ENCODE measurements around the gene LST1. TPM values are rescaled to one million over a fixed set of nuclear protein-coding genes. Genes with fewer than 3 reads are reported as not detected.

Gene LST1
- total RNA-seq, 1 experiment from 2014 or later = not detected

DNA sequence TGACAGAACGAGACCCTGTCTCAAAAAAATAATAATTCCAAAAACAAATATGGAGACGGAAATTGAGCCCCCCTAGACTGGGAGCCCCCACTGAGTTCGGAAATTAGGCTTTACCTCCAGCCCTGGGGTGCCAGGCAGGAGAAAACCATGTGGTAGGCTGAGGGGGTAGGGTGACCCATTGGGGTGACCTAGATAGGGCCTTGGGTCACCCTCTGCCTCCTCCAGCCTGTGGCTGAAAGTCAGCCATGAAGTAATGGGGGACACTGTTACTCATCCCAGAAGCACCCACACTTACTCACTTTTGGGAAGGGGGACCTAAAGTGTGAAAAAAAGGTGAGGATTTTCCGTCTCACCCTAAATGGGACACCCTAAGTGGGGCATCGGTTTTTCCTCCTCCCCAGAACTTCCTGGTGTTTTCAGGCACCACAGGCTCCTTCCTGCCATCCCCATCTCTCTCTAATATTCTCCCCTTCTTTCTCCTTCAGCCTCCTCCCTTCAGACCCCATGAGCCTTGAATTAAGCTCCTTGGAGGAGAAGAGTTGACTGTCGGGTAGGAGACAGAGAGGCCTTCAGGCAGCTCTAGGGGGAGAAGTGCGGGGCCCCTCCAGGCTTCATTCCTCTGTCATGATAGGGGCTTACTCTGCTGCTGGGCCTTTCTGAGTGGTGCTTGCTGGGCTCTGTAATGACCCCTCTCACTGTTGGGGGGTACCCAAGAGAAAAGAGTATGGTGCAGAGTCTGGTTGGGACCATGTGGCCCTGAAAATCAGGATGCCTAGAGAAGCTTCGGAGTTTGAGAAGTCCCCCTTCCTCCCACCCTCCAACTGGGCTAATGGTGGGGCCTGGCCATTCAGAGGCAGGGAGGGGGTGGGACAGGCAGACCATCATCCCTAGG, 6.3 kb upstream of the LST1 start:
- Mint-ChIP-seq H3K4me1 (ENCODE audit: insufficient read depth, unreplicated experiment) (peaks cover 10% of the 10 kb centered on the region), H3K9me3 (ENCODE audit: unreplicated experiment) (no peaks in the 10 kb centered on the region), H3K36me3 (ENCODE audit: insufficient read depth, unreplicated experiment) (peaks cover 7% of the 10 kb centered on the region), H3K27me3 (ENCODE audit: insufficient read depth, unreplicated experiment) (peaks cover under 1% of the 10 kb centered on the region), H3K27ac (ENCODE audit: low read depth, unreplicated experiment) (no peak overlapping the region), H3K4me3 (ENCODE audit: unreplicated experiment) (no peak overlapping the region)
- ChIA-PET CTCF (interaction anchor here (0.6 to 18.9 kb wide), 8 partner anchors 9 to 552 kb away, joined by 3 to 215 read pairs (median 4); partner anchors contain the start of genes NCR3 and NFKBIL1), POLR2A (interaction anchor here (0.6 to 1.7 kb wide), 3 partner anchors 30 to 599 kb away, joined by 4 to 10 read pairs (median 4); partner anchors contain the start of gene DDX39B)
- intact Hi-C loops (cut with micrococcal nuclease) = loop anchor here (5.0 kb wide), 1 partner anchor 32 kb away; the partner anchor contains the start of genes ATP6V1G2 and NFKBIL1
- TF ChIP-seq, protein P1, sequence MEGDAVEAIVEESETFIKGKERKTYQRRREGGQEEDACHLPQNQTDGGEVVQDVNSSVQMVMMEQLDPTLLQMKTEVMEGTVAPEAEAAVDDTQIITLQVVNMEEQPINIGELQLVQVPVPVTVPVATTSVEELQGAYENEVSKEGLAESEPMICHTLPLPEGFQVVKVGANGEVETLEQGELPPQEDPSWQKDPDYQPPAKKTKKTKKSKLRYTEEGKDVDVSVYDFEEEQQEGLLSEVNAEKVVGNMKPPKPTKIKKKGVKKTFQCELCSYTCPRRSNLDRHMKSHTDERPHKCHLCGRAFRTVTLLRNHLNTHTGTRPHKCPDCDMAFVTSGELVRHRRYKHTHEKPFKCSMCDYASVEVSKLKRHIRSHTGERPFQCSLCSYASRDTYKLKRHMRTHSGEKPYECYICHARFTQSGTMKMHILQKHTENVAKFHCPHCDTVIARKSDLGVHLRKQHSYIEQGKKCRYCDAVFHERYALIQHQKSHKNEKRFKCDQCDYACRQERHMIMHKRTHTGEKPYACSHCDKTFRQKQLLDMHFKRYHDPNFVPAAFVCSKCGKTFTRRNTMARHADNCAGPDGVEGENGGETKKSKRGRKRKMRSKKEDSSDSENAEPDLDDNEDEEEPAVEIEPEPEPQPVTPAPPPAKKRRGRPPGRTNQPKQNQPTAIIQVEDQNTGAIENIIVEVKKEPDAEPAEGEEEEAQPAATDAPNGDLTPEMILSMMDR (IDR thresholded peaks at IDR 0.05; ENCODE audit: unreplicated experiment) = no peak
- no peak for DNase-seq (ENCODE audit: unreplicated experiment)
- BruUV-seq (replicated peaks) = no TSS peak

DNA sequence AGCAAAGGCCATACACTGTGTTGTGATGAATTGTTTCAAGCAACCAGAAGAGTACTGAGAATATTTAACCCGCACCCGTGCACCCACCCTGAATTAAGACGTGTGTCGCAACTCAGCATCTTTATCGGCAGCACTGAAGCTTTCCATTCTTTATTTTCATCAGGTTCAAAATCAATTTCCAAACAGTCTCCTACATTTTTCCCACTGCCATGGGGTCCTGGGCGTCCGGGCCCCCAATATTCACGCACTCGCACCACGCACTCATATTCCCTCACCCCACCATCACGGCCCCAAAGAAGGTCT, 5.7 kb upstream of the LST1 start:
- Mint-ChIP-seq H3K27ac (ENCODE audit: low read depth, unreplicated experiment) (no peak overlapping the region), H3K4me1 (ENCODE audit: insufficient read depth, unreplicated experiment) (peaks cover 10% of the 10 kb centered on the region), H3K27me3 (ENCODE audit: insufficient read depth, unreplicated experiment) (no peaks in the 10 kb centered on the region), H3K9me3 (ENCODE audit: unreplicated experiment) (no peaks in the 10 kb centered on the region), H3K4me3 (ENCODE audit: unreplicated experiment) (no peak overlapping the region), H3K36me3 (ENCODE audit: insufficient read depth, unreplicated experiment) (peaks cover 7% of the 10 kb centered on the region)
- intact Hi-C loops (cut with micrococcal nuclease) = loop anchor here (5.0 kb wide), 1 partner anchor 33 kb away; the partner anchor contains the start of genes ATP6V1G2 and NFKBIL1
- ChIA-PET POLR2A (interaction anchor here (0.7 to 1.1 kb wide), 2 partner anchors 17 to 122 kb away, joined by 4 read pairs; no protein-coding TSS in a partner anchor), CTCF (interaction anchor here (0.6 to 18.9 kb wide), 8 partner anchors 10 to 551 kb away, joined by 3 to 215 read pairs (median 4); partner anchors contain the start of genes NCR3 and NFKBIL1)
- no TSS peak for BruUV-seq (replicated peaks)
- no peak for DNase-seq (ENCODE audit: unreplicated experiment)
- TF ChIP-seq, protein P1 (IDR thresholded peaks at IDR 0.05; ENCODE audit: unreplicated experiment) = no peak

GRCh38 chr6:31580807-31581433, 5.2 kb upstream of the LST1 start:
- peaks cover 10% of the 10 kb centered on the region for H3K4me1 Mint-ChIP-seq (ENCODE audit: insufficient read depth, unreplicated experiment)
- CTCF ChIA-PET = interaction anchor here (0.6 to 18.9 kb wide), 8 partner anchors 9 to 1016 kb away, joined by 3 to 215 read pairs (median 4); partner anchors contain the start of genes NCR3 and NFKBIL1
- intact Hi-C loops (cut with micrococcal nuclease) = loop anchor here (1.0 to 5.0 kb wide), 2 partner anchors 17 to 34 kb away; partner anchors contain the start of genes ATP6V1G2 and NFKBIL1

More at GRCh38 chr6:31580807-31581433, 5.2 kb upstream of the LST1 start:
- Mint-ChIP-seq H3K36me3 (ENCODE audit: insufficient read depth, unreplicated experiment) (peaks cover 3% of the 10 kb centered on the region), H3K27me3 (ENCODE audit: insufficient read depth, unreplicated experiment) (no peaks in the 10 kb centered on the region), H3K4me3 (ENCODE audit: unreplicated experiment) (peak overlapping the region; percentile 96), H3K27ac (ENCODE audit: low read depth, unreplicated experiment) (peak overlapping the region; percentile 66), H3K9me3 (ENCODE audit: unreplicated experiment) (no peaks in the 10 kb centered on the region)
- TF ChIP-seq, protein P1 (IDR thresholded peaks at IDR 0.05; ENCODE audit: unreplicated experiment) = peak; percentile 87
- POLR2A ChIA-PET = interaction anchor here (0.7 to 1.5 kb wide), 3 partner anchors 17 to 121 kb away, joined by 4 read pairs; partner anchors contain the start of gene DDX39B
- BruUV-seq (replicated peaks) = no TSS peak
- peak; percentile 61 for DNase-seq (ENCODE audit: unreplicated experiment)

All from MCF 10A (cell line).